A673 (cell line): ENCODE data around the gene GGA3.

ENCODE experiments used
- EZH2 ChIP-seq: fragments of 200-600 bp; sonication (generic); IDR thresholded peaks from 2 replicates; pipeline ENCODE4 v1.6.1; 2017; ENCODE audit warnings: borderline replicate concordance, low read depth, mild to moderate bottlenecking, mixed read lengths, antibody characterized with exemption, low read length; ENCODE audit not compliant: poor library complexity, severe bottlenecking
- TF ChIP-seq, protein P1 (sequence below): fragments of 300-800, 200-600 bp; sonication (generic); conservative IDR thresholded peaks from 2 replicates; pipeline ENCODE4 v1.5.1; 2017; ENCODE audit warnings: low read depth, mild to moderate bottlenecking, antibody characterized with exemption, low read length, moderate library complexity, mixed read lengths

DNA sequence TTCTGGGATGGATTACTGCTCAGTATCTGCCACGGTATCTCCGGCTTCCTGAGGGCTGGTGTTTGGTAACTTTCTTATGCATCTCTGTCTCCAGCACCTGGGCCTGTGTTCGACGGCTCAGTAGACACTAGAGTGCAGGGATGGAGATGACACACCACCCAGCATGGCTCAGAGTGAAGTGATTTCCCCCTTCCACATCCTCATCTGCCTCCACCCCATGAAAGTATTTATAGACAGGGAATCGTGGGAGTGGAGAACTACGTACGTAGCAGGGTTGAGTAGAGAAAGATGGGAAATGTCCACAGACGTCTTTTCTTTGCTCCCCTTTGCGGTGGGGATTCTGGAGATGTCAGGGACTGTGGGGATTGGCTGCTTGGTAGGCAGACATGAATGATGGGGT lies 39.6 kb upstream of the GGA3 start:
- TF ChIP-seq, protein P1, sequence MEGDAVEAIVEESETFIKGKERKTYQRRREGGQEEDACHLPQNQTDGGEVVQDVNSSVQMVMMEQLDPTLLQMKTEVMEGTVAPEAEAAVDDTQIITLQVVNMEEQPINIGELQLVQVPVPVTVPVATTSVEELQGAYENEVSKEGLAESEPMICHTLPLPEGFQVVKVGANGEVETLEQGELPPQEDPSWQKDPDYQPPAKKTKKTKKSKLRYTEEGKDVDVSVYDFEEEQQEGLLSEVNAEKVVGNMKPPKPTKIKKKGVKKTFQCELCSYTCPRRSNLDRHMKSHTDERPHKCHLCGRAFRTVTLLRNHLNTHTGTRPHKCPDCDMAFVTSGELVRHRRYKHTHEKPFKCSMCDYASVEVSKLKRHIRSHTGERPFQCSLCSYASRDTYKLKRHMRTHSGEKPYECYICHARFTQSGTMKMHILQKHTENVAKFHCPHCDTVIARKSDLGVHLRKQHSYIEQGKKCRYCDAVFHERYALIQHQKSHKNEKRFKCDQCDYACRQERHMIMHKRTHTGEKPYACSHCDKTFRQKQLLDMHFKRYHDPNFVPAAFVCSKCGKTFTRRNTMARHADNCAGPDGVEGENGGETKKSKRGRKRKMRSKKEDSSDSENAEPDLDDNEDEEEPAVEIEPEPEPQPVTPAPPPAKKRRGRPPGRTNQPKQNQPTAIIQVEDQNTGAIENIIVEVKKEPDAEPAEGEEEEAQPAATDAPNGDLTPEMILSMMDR, result no peak
- no peak for TF ChIP-seq EZH2
